Cortex of kidney (tissue), 1 donor: ENCODE measurements around the gene TAF11.
"Not testable (repeated sequence)": the region's sequence is repeated elsewhere in the genome, so short reads cannot be mapped to it uniquely, and the experiment has no call there.

Experiments used
- DNase-seq: peaks from one replicate; lab custom pipeline; 2025; lab: John Stamatoyannopoulos, UW

Gene TAF11

GRCh38 chr6:34865107-34865506 lies 22.7 kb downstream of the TAF11 start:
- DNase-seq, result no peak

GRCh38 chr6:34864007-34864406 lies 23.8 kb downstream of the TAF11 start:
- DNase-seq, result no peak

DNA sequence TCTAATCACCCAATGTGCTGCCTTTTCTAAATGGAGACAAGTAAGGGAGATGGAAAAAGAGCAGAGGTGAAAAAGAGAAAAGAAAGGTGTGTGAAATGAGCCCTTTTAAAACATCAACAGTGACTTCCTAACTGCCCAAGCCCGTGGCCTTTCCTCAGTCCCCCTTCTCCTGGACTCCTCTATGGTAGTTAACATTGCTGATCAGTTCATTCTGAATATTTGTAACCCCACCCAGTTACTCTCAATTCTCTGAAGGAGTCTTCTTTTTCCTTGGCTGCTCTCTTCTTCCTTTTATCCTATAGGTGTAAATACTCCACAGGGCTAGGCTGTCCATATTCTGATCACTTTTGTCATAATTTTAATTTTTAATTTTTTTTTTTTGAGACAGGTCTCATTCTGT lies 27.1 kb downstream of the TAF11 start:
- DNase-seq, result no peak

GRCh38 chr6:34859951-34860350 lies 27.9 kb downstream of the TAF11 start:
- no peak for DNase-seq

DNA sequence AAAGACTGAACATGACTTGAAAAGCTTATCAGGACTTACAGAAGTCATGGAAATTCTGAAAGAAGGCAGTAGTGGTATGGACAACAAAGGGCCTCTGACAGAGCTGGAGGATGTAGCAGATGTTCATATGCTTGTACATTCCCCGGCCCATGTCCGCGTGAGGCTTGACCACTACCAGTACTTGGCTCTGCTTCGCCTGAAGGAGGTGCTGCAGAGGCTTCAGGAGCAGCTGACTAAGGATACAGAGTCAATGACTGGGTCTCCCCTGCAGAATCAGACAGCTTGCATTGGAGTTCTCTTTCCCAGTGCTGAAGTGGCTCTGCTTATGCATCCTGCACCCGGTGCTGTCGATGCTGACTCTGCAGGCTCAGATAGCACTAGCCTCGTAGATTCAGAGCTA lies 29.2 kb downstream of the TAF11 start:
- DNase-seq, result no peak

DNA sequence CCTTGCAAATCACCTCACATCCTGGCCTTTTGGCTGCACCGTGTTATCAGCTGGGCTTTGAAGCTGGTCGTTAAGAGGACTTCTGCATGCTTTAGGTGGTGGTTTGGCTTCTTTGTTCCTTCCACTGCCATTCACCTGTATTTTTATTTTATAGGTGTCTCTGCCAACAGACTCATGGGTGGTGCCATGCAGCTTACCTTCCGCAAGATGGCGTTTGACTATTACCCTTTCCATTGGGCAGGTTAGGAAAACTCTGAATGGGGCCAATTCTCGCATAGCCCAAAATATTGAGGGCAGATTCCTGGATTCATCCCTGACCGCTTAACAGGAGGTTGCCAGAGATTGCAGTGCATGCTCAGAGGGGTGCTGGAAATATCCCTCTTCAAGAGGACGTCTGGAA lies 32.4 kb downstream of the TAF11 start:
- DNase-seq, result no peak

GRCh38 chr6:34852406-34853085 lies 35.3 kb downstream of the TAF11 start:
- DNase-seq, result no peak

- DNase-seq, result no peak
Measured at GRCh38 chr6:34851361-34851760, 36.5 kb downstream of the TAF11 start.

- DNase-seq, result not testable (repeated sequence)
Measured at GRCh38 chr6:34849066-34849465, 38.8 kb downstream of the TAF11 start.

DNA sequence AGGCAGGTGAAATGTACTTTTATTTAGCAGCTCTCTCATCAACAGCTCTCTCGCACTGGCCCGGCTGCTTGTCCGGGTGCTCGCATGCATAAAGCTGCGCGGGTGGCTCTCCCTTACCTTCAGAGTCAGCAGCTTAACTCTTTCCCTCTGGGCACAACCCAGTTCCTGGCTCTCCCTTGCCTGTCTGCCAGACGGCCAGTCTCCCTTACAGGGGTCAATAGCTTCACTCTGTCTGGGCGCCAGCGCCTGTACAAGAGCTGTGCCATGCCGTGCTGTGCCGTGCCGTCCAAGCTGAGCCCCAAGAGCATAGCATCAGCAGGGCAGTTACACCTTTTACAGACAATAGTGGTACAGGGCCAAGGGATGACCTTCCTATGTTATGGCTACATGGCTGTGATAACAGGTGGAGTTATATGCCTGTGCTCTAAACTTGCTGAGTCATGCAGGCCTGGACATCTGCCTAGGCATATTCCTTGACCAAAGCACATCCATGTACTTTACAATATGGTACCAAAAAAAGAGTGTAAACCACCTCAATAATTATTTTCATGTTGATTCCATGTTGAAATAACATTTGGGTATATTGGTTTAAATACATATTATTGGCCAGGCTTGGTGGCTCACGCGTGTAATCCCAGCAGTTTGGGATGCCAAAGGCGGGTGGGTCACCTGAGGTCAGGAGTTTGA lies 48.0 kb downstream of the TAF11 start:
- DNase-seq, result no peak

GRCh38 chr6:34837528-34837927 lies 50.3 kb downstream of the TAF11 start:
- DNase-seq, result no peak

DNA sequence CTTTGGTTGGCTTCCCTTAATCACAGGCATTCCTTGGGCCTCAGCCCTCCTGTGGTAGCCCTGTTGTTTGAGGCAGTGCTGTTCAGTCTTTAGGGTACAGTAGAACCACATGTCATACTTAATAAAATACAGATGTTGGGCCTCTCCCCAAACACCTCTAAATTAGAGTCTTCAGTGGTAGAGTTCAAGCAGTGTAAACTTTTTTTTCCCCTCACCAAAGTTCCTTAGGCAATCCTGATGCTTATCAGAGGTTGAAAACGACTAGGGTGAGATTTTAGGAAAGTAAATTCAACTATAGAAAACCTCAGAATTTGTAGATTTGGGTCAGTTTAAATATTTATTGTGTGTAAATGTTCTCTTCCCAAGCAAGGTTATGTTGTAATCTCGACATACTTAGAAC lies 51.4 kb downstream of the TAF11 start:
- DNase-seq, result no peak

- no peak for DNase-seq
Measured at GRCh38 chr6:34836008-34836407, 51.8 kb downstream of the TAF11 start.

- no peak for DNase-seq
Measured at GRCh38 chr6:34834789-34835518, 52.9 kb downstream of the TAF11 start.

DNA sequence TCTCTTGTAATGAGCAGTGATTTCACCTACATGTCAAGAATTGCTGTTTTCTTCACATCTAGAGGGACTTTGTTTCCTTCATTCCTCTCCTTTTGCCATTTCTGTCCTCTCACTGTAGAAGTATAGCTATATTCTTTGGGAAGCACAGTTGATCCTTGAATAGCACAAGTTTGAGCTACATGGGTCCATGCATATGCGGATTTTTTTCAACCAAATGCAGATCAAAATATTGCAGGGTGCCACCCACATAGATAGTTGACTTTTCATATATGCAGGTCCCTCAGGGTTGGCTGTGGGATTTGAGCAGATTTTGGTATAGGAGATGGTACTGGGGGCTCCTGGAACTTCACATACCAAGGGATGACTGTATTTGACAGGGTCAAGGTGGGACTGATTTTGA lies 54.9 kb downstream of the TAF11 start:
- DNase-seq, result no peak

GRCh38 chr6:34829137-34829536 lies 58.7 kb downstream of the TAF11 start:
- no peak for DNase-seq
